ENCODE results near the gene CCT6B.

- no peak for TF ChIP-seq CTCF (IDR thresholded peaks at IDR 0.05; ENCODE audit: insufficient read depth, low read length, poor library complexity, severe bottlenecking)
- TF ChIP-seq EZH2phosphoT487 (conservative IDR thresholded peaks at IDR 0.05; ENCODE audit: low read length) = no peak
Observed at GRCh38 chr17:34902831-34903547, 58.3 kb downstream of the CCT6B start.

Measured in SU-DHL-6 (cell line).